ENCODE measurements around the gene ULBP1. TPM values are rescaled to one million over a fixed set of nuclear protein-coding genes. Genes with fewer than 3 reads are reported as not detected.
A peak's percentile ranks its signal among the peaks of the same experiment; 100 is the strongest.

Gene ULBP1
- total RNA-seq, 1 donor from 2014 or later: 29.8 TPM

GRCh38 chr6:149939356-149939648, 24.4 kb upstream of the ULBP1 start:
- TF ChIP-seq CTCF (IDR thresholded peaks at IDR 0.05): no peak
- H3K27me3 Mint-ChIP-seq (ENCODE audit: low read depth): peaks cover 51% of the 10 kb centered on the region
- no peaks in the 10 kb centered on the region for H3K9me3 Mint-ChIP-seq (ENCODE audit: low read depth)
- peaks cover 2% of the 10 kb centered on the region for H3K36me3 Mint-ChIP-seq (ENCODE audit: low read depth)
- peaks cover 21% of the 10 kb centered on the region for H3K4me1 Mint-ChIP-seq (ENCODE audit: low read depth)
- peak overlapping the region; percentile 70 for H3K4me3 Mint-ChIP-seq (ENCODE audit: unreplicated experiment)
- DNase-seq (ENCODE audit: low spot score): no peak
- H3K27ac Mint-ChIP-seq (ENCODE audit: unreplicated experiment): no peak overlapping the region

- H3K4me3 Mint-ChIP-seq (ENCODE audit: unreplicated experiment): peak overlapping the region; percentile 16
- TF ChIP-seq CTCF (IDR thresholded peaks at IDR 0.05): no peak
- DNase-seq (ENCODE audit: low spot score): no peak
- H3K36me3 Mint-ChIP-seq (ENCODE audit: low read depth): peaks cover 2% of the 10 kb centered on the region
- H3K27me3 Mint-ChIP-seq (ENCODE audit: low read depth): peaks cover 45% of the 10 kb centered on the region
- no peak overlapping the region for H3K27ac Mint-ChIP-seq (ENCODE audit: unreplicated experiment)
- H3K9me3 Mint-ChIP-seq (ENCODE audit: low read depth): no peaks in the 10 kb centered on the region
- peaks cover 21% of the 10 kb centered on the region for H3K4me1 Mint-ChIP-seq (ENCODE audit: low read depth)
These were observed 23.7 kb upstream of the ULBP1 start for GRCh38 chr6:149939909-149940671.

DNA sequence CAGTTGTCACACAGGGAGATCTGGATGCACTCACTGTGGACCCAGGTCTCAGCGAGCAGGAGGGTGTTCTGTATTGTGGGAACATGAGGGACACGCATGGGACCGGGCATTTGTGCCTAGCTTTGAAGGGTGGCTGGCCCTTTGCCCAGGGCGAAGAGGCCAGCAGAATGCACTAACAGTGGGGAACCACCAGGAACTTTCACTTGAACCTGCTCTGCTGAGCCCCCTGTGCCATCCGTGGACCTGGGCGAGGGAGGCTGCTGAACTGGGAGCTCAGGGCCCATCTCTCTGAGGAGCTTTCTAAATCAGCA, 23.1 kb upstream of the ULBP1 start:
- peaks cover 39% of the 10 kb centered on the region for H3K27me3 Mint-ChIP-seq (ENCODE audit: low read depth)
- H3K36me3 Mint-ChIP-seq (ENCODE audit: low read depth): peaks cover 2% of the 10 kb centered on the region
- no peak for TF ChIP-seq CTCF (IDR thresholded peaks at IDR 0.05)
- H3K4me1 Mint-ChIP-seq (ENCODE audit: low read depth): peaks cover 21% of the 10 kb centered on the region
- H3K9me3 Mint-ChIP-seq (ENCODE audit: low read depth): no peaks in the 10 kb centered on the region
- H3K27ac Mint-ChIP-seq (ENCODE audit: unreplicated experiment): no peak overlapping the region
- peak overlapping the region; percentile 16 for H3K4me3 Mint-ChIP-seq (ENCODE audit: unreplicated experiment)
- no peak for DNase-seq (ENCODE audit: low spot score)

GRCh38 chr6:149941583-149942460, 21.9 kb upstream of the ULBP1 start, which contains the start of gene ULBP2:
Gene ULBP2, plus strand, starts transcription at chr6:149942014. Its CDS starts 59 bp downstream, at chr6:149942073.
- Mint-ChIP-seq H3K27me3 (ENCODE audit: low read depth) (peaks cover 32% of the 10 kb centered on the region), H3K27ac (ENCODE audit: unreplicated experiment) (peak within 1 kb of the TSS; percentile 93)

More at GRCh38 chr6:149941583-149942460, 21.9 kb upstream of the ULBP1 start, which contains the start of gene ULBP2:
- peaks cover 21% of the 10 kb centered on the region for H3K4me1 Mint-ChIP-seq (ENCODE audit: low read depth)
- H3K4me3 Mint-ChIP-seq (ENCODE audit: unreplicated experiment): peak within 1 kb of the TSS; percentile 87
- TF ChIP-seq CTCF (IDR thresholded peaks at IDR 0.05): peak; percentile 37
- peaks cover 4% of the 10 kb centered on the region for H3K36me3 Mint-ChIP-seq (ENCODE audit: low read depth)
- no peaks in the 10 kb centered on the region for H3K9me3 Mint-ChIP-seq (ENCODE audit: low read depth)
- DNase-seq (ENCODE audit: low spot score): no peak
